HG03520 (cell line): ENCODE data around the gene PLCB1.

Experiments
- ATAC-seq: cut with Tn5 transposase; IDR thresholded peaks from one replicate; pipeline ENCODE4 v1.9.1; 2021; ENCODE audit warnings: mild to moderate bottlenecking, moderate library complexity; ENCODE audit not compliant: unreplicated experiment

Gene PLCB1

GRCh38 chr20:8292793-8293192 lies 160.7 kb downstream of the PLCB1 start:
- no peak for ATAC-seq

GRCh38 chr20:8293750-8294149 lies 161.7 kb downstream of the PLCB1 start:
- ATAC-seq: no peak

- ATAC-seq: no peak
Observed at GRCh38 chr20:8296536-8296935, 164.5 kb downstream of the PLCB1 start.

GRCh38 chr20:8298426-8299043 lies 166.5 kb downstream of the PLCB1 start:
- no peak for ATAC-seq

- no peak for ATAC-seq
Observed at GRCh38 chr20:8299921-8300320, 167.9 kb downstream of the PLCB1 start.

GRCh38 chr20:8301655-8302054 lies 169.6 kb downstream of the PLCB1 start:
- no peak for ATAC-seq

GRCh38 chr20:8303651-8304050 lies 171.6 kb downstream of the PLCB1 start:
- ATAC-seq: no peak

- no peak for ATAC-seq
Observed at GRCh38 chr20:8304124-8304816, 172.2 kb downstream of the PLCB1 start.

GRCh38 chr20:8305449-8305978 lies 173.4 kb downstream of the PLCB1 start:
- ATAC-seq: peak; percentile 97

- ATAC-seq: no peak
Observed at GRCh38 chr20:8306937-8307336, 174.9 kb downstream of the PLCB1 start.

GRCh38 chr20:8309634-8310033 lies 177.6 kb downstream of the PLCB1 start:
- no peak for ATAC-seq

- ATAC-seq: no peak
Observed at GRCh38 chr20:8310618-8311017, 178.6 kb downstream of the PLCB1 start.

GRCh38 chr20:8313073-8313472 lies 181.0 kb downstream of the PLCB1 start:
- ATAC-seq: no peak

- no peak for ATAC-seq
Observed at GRCh38 chr20:8315639-8316573, 183.8 kb downstream of the PLCB1 start.

GRCh38 chr20:8317448-8317847 lies 185.4 kb downstream of the PLCB1 start:
- ATAC-seq: no peak

GRCh38 chr20:8318965-8319625 lies 187.0 kb downstream of the PLCB1 start:
- ATAC-seq: no peak

- ATAC-seq: no peak
Observed at GRCh38 chr20:8320306-8320705, 188.2 kb downstream of the PLCB1 start.

- ATAC-seq: no peak
Observed at GRCh38 chr20:8321001-8321400, 188.9 kb downstream of the PLCB1 start.

GRCh38 chr20:8322662-8323217 lies 190.7 kb downstream of the PLCB1 start:
- ATAC-seq: no peak

GRCh38 chr20:8326191-8326590 lies 194.1 kb downstream of the PLCB1 start:
- ATAC-seq: no peak

- ATAC-seq: no peak
Observed at GRCh38 chr20:8326899-8327298, 194.8 kb downstream of the PLCB1 start.
